Activated CD8-positive, alpha-beta T cell treated with anti-CD3 and anti-CD28 coated beads, Interleukin-2, amount 10 ng/mL, durations not matched to agents 7 days and 5 days (primary cell): ENCODE data around the gene AATK. TPM values are rescaled to one million over a fixed set of nuclear protein-coding genes. Genes with fewer than 3 reads are reported as not detected.

ENCODE experiments used
- ATAC-seq: fragments of 150-1000 bp; cut with Tn5 transposase; one replicate; pipeline ENCODE4 v1.10.0; 2021; ENCODE audit warnings: moderate library complexity
- CTCF ChIA-PET: fragments of 350-600 bp; sonication (Branson Sonifier 250); formaldehyde crosslinking; loops from one replicate; lab custom pipeline; 2021; ENCODE audit warnings: antibody characterized with exemption; lab: Charles Lee
- POLR2A ChIA-PET: fragments of 350-600 bp; sonication (Branson Sonifier 250); formaldehyde crosslinking; loops from one replicate; lab custom pipeline; 2021; ENCODE audit warnings: antibody characterized with exemption; lab: Charles Lee
- DNase-seq: peaks from one replicate; pipeline ENCODE4 v3.0.0-alpha.2; 2020
- H3K27ac Mint-ChIP-seq: one replicate; pipeline ENCODE4 v1.8.0; 2021; ENCODE audit warnings: mild to moderate bottlenecking, mixed read lengths
- H3K27me3 Mint-ChIP-seq: one replicate; pipeline ENCODE4 v1.8.0; 2021; ENCODE audit warnings: low read depth, mixed read lengths
- H3K36me3 Mint-ChIP-seq: one replicate; pipeline ENCODE4 v1.8.0; 2021; ENCODE audit warnings: low read depth, mixed read lengths
- H3K4me1 Mint-ChIP-seq: one replicate; pipeline ENCODE4 v1.8.0; 2021; ENCODE audit warnings: low read depth, mixed read lengths
- H3K4me3 Mint-ChIP-seq: one replicate; pipeline ENCODE4 v1.8.0; 2021; ENCODE audit warnings: mild to moderate bottlenecking, mixed read lengths
- H3K9me3 Mint-ChIP-seq: one replicate; pipeline ENCODE4 v1.8.0; 2022; ENCODE audit warnings: mixed read lengths; ENCODE audit not compliant: insufficient read depth
- total RNA-seq, 2 experiments: library from RNA; stranded (reverse); gene quantifications; one replicate each; pipeline ENCODE4 v1.2.3, GENCODE V29; 2021

Gene AATK
- total RNA-seq, 2 experiments from 2014 or later: 0.71 to 1.1 TPM

GRCh38 chr17:81135505-81136278 lies 30.3 kb downstream of the AATK start:
- no peaks in the 10 kb centered on the region for H3K27me3 Mint-ChIP-seq
- CTCF ChIA-PET: interaction anchor here (0.7 kb wide), 1 partner anchor 33 kb away, joined by 3 read pairs; no protein-coding TSS in a partner anchor
- DNase-seq: no peak
- POLR2A ChIA-PET: no interaction called here
- H3K4me1 Mint-ChIP-seq: no peaks in the 10 kb centered on the region
- no peak overlapping the region for H3K4me3 Mint-ChIP-seq
- H3K27ac Mint-ChIP-seq: no peak overlapping the region
- H3K36me3 Mint-ChIP-seq: no peaks in the 10 kb centered on the region
- H3K9me3 Mint-ChIP-seq: peaks cover 4% of the 10 kb centered on the region
- no peak for ATAC-seq

- ChIA-PET POLR2A (no interaction called here), CTCF (interaction anchor here (0.7 kb wide), 2 partner anchors 17 to 32 kb away, joined by 3 read pairs; no protein-coding TSS in a partner anchor)
- Mint-ChIP-seq H3K36me3 (no peaks in the 10 kb centered on the region), H3K27ac (no peak overlapping the region), H3K27me3 (no peaks in the 10 kb centered on the region), H3K4me1 (no peaks in the 10 kb centered on the region), H3K4me3 (no peak overlapping the region), H3K9me3 (peaks cover 4% of the 10 kb centered on the region)
- ATAC-seq (no peak), DNase-seq (no peak)
Measured at GRCh38 chr17:81134064-81134781, 31.8 kb downstream of the AATK start.

GRCh38 chr17:81132770-81133723 lies 33.0 kb downstream of the AATK start:
- H3K4me3 Mint-ChIP-seq: no peak overlapping the region
- H3K9me3 Mint-ChIP-seq: no peaks in the 10 kb centered on the region
- ATAC-seq (no peak), DNase-seq (no peak)
- no peaks in the 10 kb centered on the region for H3K4me1 Mint-ChIP-seq
- H3K27me3 Mint-ChIP-seq: no peaks in the 10 kb centered on the region
- POLR2A ChIA-PET: no interaction called here
- no peaks in the 10 kb centered on the region for H3K36me3 Mint-ChIP-seq
- H3K27ac Mint-ChIP-seq: no peak overlapping the region
- CTCF ChIA-PET: interaction anchor here (0.7 kb wide), 1 partner anchor 19 kb away, joined by 3 read pairs; no protein-coding TSS in a partner anchor

- no peaks in the 10 kb centered on the region for H3K36me3 Mint-ChIP-seq
- no peaks in the 10 kb centered on the region for H3K27me3 Mint-ChIP-seq
- no peaks in the 10 kb centered on the region for H3K9me3 Mint-ChIP-seq
- H3K4me3 Mint-ChIP-seq: no peak overlapping the region
- ChIA-PET CTCF (no interaction called here), POLR2A (no interaction called here)
- no peak for DNase-seq
- H3K27ac Mint-ChIP-seq: no peak overlapping the region
- no peaks in the 10 kb centered on the region for H3K4me1 Mint-ChIP-seq
- ATAC-seq: no peak
Measured at GRCh38 chr17:81132197-81132540, 33.9 kb downstream of the AATK start.

- Mint-ChIP-seq H3K27ac (no peak overlapping the region), H3K9me3 (no peaks in the 10 kb centered on the region), H3K4me1 (no peaks in the 10 kb centered on the region), H3K36me3 (no peaks in the 10 kb centered on the region), H3K4me3 (no peak overlapping the region), H3K27me3 (no peaks in the 10 kb centered on the region)
- no peak for ATAC-seq
- CTCF ChIA-PET: no interaction called here
- DNase-seq: no peak
- POLR2A ChIA-PET: interaction anchor here (0.7 kb wide), 1 partner anchor 161 kb away, joined by 3 read pairs; no protein-coding TSS in a partner anchor
Measured at GRCh38 chr17:81131486-81132196, 34.4 kb downstream of the AATK start.

- Mint-ChIP-seq H3K36me3 (no peaks in the 10 kb centered on the region), H3K4me3 (no peak overlapping the region), H3K9me3 (no peaks in the 10 kb centered on the region), H3K27ac (no peak overlapping the region), H3K27me3 (no peaks in the 10 kb centered on the region), H3K4me1 (no peaks in the 10 kb centered on the region)
- POLR2A ChIA-PET: interaction anchor here (0.7 kb wide), 1 partner anchor 162 kb away, joined by 3 read pairs; no protein-coding TSS in a partner anchor
- CTCF ChIA-PET: no interaction called here
- DNase-seq (no peak), ATAC-seq (no peak)
Measured at GRCh38 chr17:81130385-81131361, 35.3 kb downstream of the AATK start.

- Mint-ChIP-seq H3K27me3 (no peaks in the 10 kb centered on the region), H3K27ac (no peak overlapping the region), H3K4me3 (no peak overlapping the region), H3K9me3 (no peaks in the 10 kb centered on the region), H3K36me3 (no peaks in the 10 kb centered on the region), H3K4me1 (no peaks in the 10 kb centered on the region)
- CTCF ChIA-PET: no interaction called here
- DNase-seq: no peak
- POLR2A ChIA-PET: no interaction called here
- no peak for ATAC-seq
Measured at GRCh38 chr17:81129711-81130367, 36.2 kb downstream of the AATK start.

- ATAC-seq (no peak), DNase-seq (no peak)
- H3K9me3 Mint-ChIP-seq: no peaks in the 10 kb centered on the region
- no peak overlapping the region for H3K27ac Mint-ChIP-seq
- H3K36me3 Mint-ChIP-seq: no peaks in the 10 kb centered on the region
- H3K4me1 Mint-ChIP-seq: no peaks in the 10 kb centered on the region
- ChIA-PET POLR2A (no interaction called here), CTCF (no interaction called here)
- H3K27me3 Mint-ChIP-seq: no peaks in the 10 kb centered on the region
- H3K4me3 Mint-ChIP-seq: no peak overlapping the region
Measured at GRCh38 chr17:81129289-81129688, 36.7 kb downstream of the AATK start.

- Mint-ChIP-seq H3K4me1 (no peaks in the 10 kb centered on the region), H3K36me3 (no peaks in the 10 kb centered on the region), H3K9me3 (no peaks in the 10 kb centered on the region), H3K4me3 (no peak overlapping the region), H3K27me3 (no peaks in the 10 kb centered on the region), H3K27ac (no peak overlapping the region)
- ATAC-seq (no peak), DNase-seq (no peak)
- POLR2A ChIA-PET: no interaction called here
- CTCF ChIA-PET: no interaction called here
Measured at GRCh38 chr17:81128774-81129173, 37.2 kb downstream of the AATK start.

- CTCF ChIA-PET: no interaction called here
- ATAC-seq (no peak), DNase-seq (no peak)
- Mint-ChIP-seq H3K4me3 (no peak overlapping the region), H3K36me3 (no peaks in the 10 kb centered on the region), H3K4me1 (no peaks in the 10 kb centered on the region), H3K9me3 (no peaks in the 10 kb centered on the region), H3K27me3 (no peaks in the 10 kb centered on the region), H3K27ac (no peak overlapping the region)
- POLR2A ChIA-PET: no interaction called here
Measured at GRCh38 chr17:81128338-81128737, 37.7 kb downstream of the AATK start.
